HG02610 (cell line): ENCODE data around the gene RNF151.
"Not testable (repeated sequence)": the region's sequence is repeated elsewhere in the genome, so short reads cannot be mapped to it uniquely, and the experiment has no call there.

Experiments used
- ATAC-seq: cut with Tn5 transposase; IDR thresholded peaks from one replicate; pipeline ENCODE4 v1.9.1; 2021; ENCODE audit warnings: mild to moderate bottlenecking, moderate library complexity; ENCODE audit not compliant: unreplicated experiment

Gene RNF151

GRCh38 chr16:2006317-2006716, 39.7 kb downstream of the RNF151 start:
- ATAC-seq: no peak

- no peak for ATAC-seq
Measured at GRCh38 chr16:2007081-2007836, 40.6 kb downstream of the RNF151 start.

- no peak for ATAC-seq
Measured at GRCh38 chr16:2008009-2008526, 41.4 kb downstream of the RNF151 start.

GRCh38 chr16:2008631-2009163, 42.0 kb downstream of the RNF151 start:
- ATAC-seq: no peak

GRCh38 chr16:2009164-2009711, 42.6 kb downstream of the RNF151 start:
- ATAC-seq: peak; percentile 23

GRCh38 chr16:2009791-2010510, 43.3 kb downstream of the RNF151 start, which contains the start of gene ZNF598:
ZNF598 (minus strand) TSS chr16:2009821.
- peak; percentile 78 for ATAC-seq

GRCh38 chr16:2011726-2012125, 45.1 kb downstream of the RNF151 start:
- ATAC-seq: not testable (repeated sequence)

GRCh38 chr16:2013527-2013926, 46.9 kb downstream of the RNF151 start:
- ATAC-seq: no peak

- no peak for ATAC-seq
Measured at GRCh38 chr16:2015117-2015946, 48.7 kb downstream of the RNF151 start.

GRCh38 chr16:2015947-2016208, 49.2 kb downstream of the RNF151 start:
- ATAC-seq: no peak

- ATAC-seq: no peak
Measured at GRCh38 chr16:2016407-2016922, 49.8 kb downstream of the RNF151 start.
